Brain microvascular endothelial cell (primary cell): ENCODE data around the gene MAOB.

Source experiments
- DNase-seq: peaks from one replicate; pipeline ENCODE4 v3.0.0-alpha.2; 2020
- H3K27ac ChIP-seq: fragments of 250-450 bp; sonication (Bioruptor Pico); 2 replicates; pipeline ENCODE4 v1.5.1; 2020; ENCODE audit warnings: mild to moderate bottlenecking, moderate library complexity
- H3K27me3 ChIP-seq: fragments of 250-450 bp; sonication (Bioruptor Pico); replicated peaks from 2 replicates; pipeline ENCODE4 v1.5.1; 2020; ENCODE audit warnings: mild to moderate bottlenecking
- H3K36me3 ChIP-seq: fragments of 250-450 bp; sonication (Bioruptor Pico); replicated peaks from 2 replicates; pipeline ENCODE4 v1.5.1; 2020; ENCODE audit warnings: mild to moderate bottlenecking
- H3K4me3 ChIP-seq: 2 replicates; pipeline ENCODE4 v1.5.1; 2011; ENCODE audit warnings: low read depth, mild to moderate bottlenecking, control low read depth, low read length, moderate library complexity
- in situ Hi-C: cut with HindIII; loops from 2 replicates; pipeline ENCODE4 v1.10.0; 2017; ENCODE audit warnings: low sequenced_read_pairs, low pct_ligation_motif_present
- TF ChIP-seq, protein P1 (sequence below): IDR thresholded peaks from 2 replicates; pipeline ENCODE4 v1.5.1; 2011; ENCODE audit warnings: low read depth, mild to moderate bottlenecking, moderate library complexity, low read length, control low read depth, inconsistent platforms; ENCODE audit errors: missing control alignments

Gene MAOB

DNA sequence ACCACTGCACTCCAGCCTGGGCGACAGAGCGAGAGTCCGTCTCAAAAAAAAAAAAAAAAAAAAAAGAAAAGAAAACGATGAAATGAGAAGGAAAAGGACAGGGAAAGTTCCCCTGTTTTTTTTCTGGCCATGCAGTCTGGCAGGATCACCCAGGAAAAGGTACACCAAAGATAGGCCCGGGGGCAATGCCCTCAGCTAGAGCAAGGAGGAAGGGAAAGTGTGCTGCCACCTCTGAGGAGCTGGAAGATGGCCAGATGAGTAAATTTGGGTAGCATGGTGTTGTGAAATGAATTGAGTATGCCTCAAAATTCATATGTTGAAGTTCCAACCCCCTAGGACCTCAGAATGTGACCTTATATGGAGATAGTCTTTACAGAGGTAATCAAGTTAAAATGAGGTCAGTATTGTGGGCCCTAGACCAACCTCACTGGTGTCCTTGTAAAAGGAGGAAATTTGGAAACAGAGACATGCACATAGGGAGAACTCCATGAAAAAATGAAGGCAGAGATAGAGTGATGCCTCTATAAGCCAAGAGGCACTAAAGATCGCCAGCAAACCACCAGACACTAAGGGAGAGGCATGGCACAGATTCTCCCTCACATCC, 28.9 kb downstream of the MAOB start:
- H3K36me3 ChIP-seq = no peaks in the 10 kb centered on the region
- H3K27me3 ChIP-seq = no peaks in the 10 kb centered on the region
- in situ Hi-C loops = no loop called here
- no peak overlapping the region for H3K4me3 ChIP-seq
- DNase-seq = no peak
- no peak overlapping the region for H3K27ac ChIP-seq
- TF ChIP-seq, protein P1, sequence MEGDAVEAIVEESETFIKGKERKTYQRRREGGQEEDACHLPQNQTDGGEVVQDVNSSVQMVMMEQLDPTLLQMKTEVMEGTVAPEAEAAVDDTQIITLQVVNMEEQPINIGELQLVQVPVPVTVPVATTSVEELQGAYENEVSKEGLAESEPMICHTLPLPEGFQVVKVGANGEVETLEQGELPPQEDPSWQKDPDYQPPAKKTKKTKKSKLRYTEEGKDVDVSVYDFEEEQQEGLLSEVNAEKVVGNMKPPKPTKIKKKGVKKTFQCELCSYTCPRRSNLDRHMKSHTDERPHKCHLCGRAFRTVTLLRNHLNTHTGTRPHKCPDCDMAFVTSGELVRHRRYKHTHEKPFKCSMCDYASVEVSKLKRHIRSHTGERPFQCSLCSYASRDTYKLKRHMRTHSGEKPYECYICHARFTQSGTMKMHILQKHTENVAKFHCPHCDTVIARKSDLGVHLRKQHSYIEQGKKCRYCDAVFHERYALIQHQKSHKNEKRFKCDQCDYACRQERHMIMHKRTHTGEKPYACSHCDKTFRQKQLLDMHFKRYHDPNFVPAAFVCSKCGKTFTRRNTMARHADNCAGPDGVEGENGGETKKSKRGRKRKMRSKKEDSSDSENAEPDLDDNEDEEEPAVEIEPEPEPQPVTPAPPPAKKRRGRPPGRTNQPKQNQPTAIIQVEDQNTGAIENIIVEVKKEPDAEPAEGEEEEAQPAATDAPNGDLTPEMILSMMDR = no peak

DNA sequence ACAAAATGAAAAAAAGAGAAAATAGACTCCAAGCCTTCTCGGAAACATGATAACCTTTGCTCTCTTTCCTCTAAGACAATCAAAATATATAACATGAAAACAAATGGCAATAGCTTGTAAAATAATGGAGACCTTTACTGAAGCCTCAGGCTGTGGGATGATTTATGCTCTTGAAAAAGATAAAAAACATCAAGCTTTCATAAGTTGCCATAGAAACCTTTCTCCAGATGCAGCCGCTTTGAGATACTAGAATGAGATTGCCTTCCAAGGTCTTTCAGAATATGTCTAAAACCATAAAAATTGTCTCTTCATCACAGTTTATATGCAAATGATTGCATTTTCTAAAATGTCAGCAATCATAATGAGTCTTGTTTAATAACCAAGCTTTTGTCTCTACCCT, 31.6 kb downstream of the MAOB start:
- no peak for DNase-seq
- Histone ChIP-seq H3K27me3 (no peaks in the 10 kb centered on the region), H3K36me3 (no peaks in the 10 kb centered on the region), H3K27ac (no peak overlapping the region), H3K4me3 (no peak overlapping the region)
- in situ Hi-C loops = no loop called here
- TF ChIP-seq, protein P1 = no peak

DNA sequence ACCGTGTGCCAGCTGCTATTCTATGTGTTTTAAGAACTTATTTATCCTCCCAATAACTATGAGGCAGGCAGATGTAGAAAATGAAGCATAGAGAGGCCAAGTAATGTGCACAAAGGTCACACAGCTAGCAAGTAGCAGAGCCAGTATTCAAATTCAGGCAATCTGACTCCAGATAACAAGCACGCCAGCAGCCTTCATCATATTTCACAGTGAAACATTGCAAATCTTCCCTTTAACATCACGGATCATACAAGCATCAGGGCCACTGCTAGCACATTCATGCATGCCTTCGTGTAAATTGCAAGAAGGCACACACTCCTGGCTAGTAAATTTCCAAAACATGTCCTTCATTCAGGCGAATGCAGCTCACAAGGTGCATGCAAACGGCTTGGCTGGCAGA, 33.1 kb downstream of the MAOB start:
- no peak for DNase-seq
- Histone ChIP-seq H3K27ac (no peak overlapping the region), H3K27me3 (no peaks in the 10 kb centered on the region), H3K36me3 (no peaks in the 10 kb centered on the region), H3K4me3 (no peak overlapping the region)
- in situ Hi-C loops = no loop called here
- TF ChIP-seq, protein P1 = no peak

DNA sequence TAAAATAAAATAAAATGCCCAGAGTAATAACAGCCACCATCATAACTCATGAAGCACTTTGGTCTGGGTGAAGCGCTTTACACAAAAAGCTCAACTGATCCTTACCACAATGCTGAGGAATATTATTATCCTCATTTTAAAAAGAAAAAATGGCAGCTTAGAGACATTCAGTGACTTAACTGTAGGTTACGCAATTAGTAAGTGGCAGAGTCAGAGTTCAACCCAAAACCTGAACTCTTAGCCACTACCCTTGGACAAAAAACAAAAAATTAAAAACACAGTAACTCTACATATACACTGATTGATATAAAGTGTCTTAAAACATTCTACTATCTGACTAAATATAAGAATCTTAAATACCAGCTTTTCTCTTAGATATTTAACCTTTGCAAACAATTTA, 34.9 kb downstream of the MAOB start:
- Histone ChIP-seq H3K36me3 (no peaks in the 10 kb centered on the region), H3K27me3 (no peaks in the 10 kb centered on the region), H3K27ac (no peak overlapping the region), H3K4me3 (no peak overlapping the region)
- TF ChIP-seq, protein P1 = no peak
- DNase-seq = no peak
- in situ Hi-C loops = no loop called here

DNA sequence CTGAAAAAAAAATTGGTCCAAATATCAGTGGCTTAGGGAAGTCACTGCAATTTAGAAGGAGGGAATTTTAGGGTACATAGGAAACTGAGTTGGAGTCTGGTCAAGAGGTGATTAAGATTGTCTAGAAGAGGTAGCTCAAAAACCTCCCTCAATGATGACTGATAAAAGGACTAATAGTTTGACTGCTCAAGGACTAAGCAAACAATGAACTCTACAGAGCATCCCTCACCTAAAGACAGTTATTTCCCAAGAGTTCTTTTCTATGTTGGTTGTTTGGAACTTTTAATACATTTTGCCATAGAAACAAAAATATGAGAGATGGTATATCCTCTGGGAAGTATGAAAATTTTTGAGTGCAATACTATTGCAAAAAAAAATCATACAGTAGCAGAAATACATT, 35.7 kb downstream of the MAOB start:
- in situ Hi-C loops = no loop called here
- H3K4me3 ChIP-seq = no peak overlapping the region
- no peak overlapping the region for H3K27ac ChIP-seq
- DNase-seq = no peak
- H3K36me3 ChIP-seq = no peaks in the 10 kb centered on the region
- TF ChIP-seq, protein P1 = no peak
- H3K27me3 ChIP-seq = no peaks in the 10 kb centered on the region

DNA sequence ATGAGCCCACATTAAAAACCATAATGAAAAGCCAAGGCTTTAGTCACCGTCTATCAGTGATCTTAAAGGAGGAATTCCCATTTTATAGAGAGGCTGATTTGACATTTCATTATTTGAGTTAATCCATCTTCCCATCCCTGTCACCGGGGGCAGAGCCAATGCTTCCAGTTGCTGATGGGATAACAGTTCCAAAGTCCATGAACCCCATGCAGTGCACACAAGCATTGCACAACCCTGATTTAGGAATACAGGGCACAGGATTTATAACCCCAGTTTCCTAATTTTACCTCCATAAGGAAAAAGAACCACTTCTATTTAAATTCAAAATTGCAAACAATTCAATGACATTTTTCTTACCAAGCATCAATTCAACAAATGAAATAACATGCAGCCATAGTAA, 36.5 kb downstream of the MAOB start:
- TF ChIP-seq, protein P1 = no peak
- no peak overlapping the region for H3K27ac ChIP-seq
- H3K4me3 ChIP-seq = no peak overlapping the region
- H3K36me3 ChIP-seq = no peaks in the 10 kb centered on the region
- DNase-seq = no peak
- in situ Hi-C loops = no loop called here
- H3K27me3 ChIP-seq = no peaks in the 10 kb centered on the region
